AG09319 (cell line): Measurements from ENCODE around the gene NAT16.
"Not testable (repeated sequence)": the region's sequence is repeated elsewhere in the genome, so short reads cannot be mapped to it uniquely, and the experiment has no call there.

Experiments used
- DNase-seq: peaks from one replicate; pipeline ENCODE4 v3.0.0-alpha.2; 2010; ENCODE audit warnings: low read depth; ENCODE audit errors: extremely low read depth
- CTCF ChIP-seq: IDR thresholded peaks from 2 replicates; pipeline ENCODE4 v1.5.1; 2011; ENCODE audit warnings: low read depth, mild to moderate bottlenecking, inconsistent platforms, low read length, moderate library complexity

Gene NAT16

GRCh38 chr7:101133621-101134398, 46.3 kb downstream of the NAT16 start:
- TF ChIP-seq CTCF, result no peak
- DNase-seq, result peak; percentile 64

GRCh38 chr7:101132626-101133600, 47.2 kb downstream of the NAT16 start:
- not testable (repeated sequence) for DNase-seq

DNA sequence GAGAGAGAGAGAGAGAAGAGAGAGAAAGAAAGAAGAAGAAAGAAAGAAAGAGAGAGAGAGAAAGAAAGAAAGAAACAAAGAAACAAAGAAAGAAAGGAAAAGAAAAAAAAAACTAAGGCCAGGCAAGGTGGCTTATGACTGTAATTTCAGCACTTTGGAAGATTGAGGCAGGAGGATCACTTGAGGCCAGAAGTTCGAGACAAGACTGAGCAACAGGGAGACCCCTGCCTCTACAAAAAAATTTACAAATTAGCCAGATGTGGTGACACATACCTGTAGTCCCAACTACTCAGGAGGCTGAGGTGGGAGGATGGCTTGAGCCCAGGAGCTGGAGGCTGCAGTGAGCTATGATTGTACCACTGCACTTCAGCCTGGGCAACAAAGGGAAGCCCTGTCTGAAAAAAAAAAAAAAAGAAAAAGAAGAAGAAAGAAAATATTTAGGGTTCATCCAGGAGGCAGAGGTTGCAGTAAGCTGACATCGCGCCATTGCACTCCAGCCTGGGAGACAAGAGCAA, 50.4 kb downstream of the NAT16 start:
- no peak for TF ChIP-seq CTCF
- no peak for DNase-seq

DNA sequence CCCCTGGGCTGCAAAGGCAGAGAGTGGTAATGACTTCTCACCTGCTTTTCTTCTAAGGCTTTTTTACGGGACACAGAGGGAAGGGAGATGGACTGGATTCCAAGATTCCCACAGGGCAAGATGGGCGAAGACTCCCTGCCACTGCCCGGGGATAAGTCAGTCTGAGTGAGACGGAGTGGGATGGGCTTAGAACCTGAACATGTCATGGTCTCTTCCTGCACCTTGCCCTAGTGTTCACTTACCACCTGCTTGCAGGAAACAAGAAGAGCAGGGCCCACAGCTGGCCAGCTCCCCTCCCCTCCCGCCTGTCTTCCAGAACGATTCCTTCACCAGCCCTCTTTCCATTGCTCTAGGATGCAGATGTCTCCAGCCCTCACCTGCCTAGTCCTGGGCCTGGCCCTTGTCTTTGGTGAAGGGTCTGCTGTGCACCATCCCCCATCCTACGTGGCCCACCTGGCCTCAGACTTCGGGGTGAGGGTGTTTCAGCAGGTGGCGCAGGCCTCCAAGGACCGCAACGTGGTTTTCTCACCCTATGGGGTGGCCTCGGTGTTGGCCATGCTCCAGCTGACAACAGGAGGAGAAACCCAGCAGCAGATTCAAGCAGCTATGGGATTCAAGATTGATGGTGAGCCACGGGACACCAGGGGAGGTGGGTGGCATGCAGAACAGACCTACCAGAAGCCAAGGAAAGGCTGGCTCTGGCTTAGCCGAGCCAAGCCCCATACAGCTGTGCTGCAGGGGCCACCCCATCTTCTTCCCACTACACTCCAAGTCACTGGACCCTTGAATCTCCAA, 51.9 kb downstream of the NAT16 start:
- no peak for DNase-seq
- no peak for TF ChIP-seq CTCF

DNA sequence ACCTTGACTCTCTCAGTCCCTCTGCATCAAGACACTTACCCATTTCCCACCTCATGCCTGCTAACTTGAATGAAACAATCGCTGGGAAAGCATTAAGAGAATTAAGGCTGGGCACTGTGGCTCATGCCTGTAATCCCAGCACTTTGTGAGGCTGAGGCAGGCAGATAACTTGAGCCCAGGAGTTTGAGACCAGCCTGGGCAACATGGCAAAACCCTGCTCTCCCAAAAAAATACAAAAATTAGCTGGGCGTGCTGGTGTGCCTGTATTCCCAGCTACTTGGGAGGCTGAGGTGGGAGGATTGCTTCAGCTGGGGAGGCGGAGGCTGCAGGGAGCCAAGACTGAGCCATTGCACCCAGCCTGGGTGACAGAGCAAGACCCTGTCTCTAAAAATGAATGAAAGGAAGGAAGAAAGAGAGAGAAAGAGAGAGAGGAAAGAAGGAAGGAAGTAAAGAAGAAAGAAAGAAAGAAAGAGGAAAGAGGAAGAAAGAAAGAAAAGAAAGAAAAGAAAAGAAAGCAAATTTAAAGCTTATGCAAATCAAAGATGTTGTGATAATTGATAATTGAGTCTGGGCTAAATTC, 52.5 kb downstream of the NAT16 start:
- no peak for DNase-seq
- TF ChIP-seq CTCF, result no peak

DNA sequence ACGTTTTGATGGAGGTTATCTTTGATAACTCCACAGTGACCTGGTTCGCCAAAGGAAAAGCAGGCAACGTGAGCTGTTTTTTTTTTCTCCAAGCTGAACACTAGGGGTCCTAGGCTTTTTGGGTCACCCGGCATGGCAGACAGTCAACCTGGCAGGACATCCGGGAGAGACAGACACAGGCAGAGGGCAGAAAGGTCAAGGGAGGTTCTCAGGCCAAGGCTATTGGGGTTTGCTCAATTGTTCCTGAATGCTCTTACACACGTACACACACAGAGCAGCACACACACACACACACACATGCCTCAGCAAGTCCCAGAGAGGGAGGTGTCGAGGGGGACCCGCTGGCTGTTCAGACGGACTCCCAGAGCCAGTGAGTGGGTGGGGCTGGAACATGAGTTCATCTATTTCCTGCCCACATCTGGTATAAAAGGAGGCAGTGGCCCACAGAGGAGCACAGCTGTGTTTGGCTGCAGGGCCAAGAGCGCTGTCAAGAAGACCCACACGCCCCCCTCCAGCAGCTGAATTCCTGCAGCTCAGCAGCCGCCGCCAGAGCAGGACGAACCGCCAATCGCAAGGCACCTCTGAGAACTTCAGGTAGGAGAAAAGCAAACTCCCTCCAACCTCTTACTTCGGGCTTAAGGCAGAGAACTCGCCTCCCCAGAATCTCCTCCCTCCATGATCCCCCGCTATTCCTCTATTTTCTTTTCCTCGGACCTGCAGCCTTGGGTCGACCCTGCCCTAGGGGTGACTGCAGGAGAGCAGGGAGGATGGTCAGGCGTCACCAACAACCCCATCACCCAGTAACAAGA, 53.2 kb downstream of the NAT16 start, which contains the start of gene SERPINE1:
TSS of gene SERPINE1 (plus strand) at position 454 of the 809 bp plus-strand sequence. CDS start 1,290 bp downstream, outside the sequence.
- peak; percentile 99 for DNase-seq
- peak; percentile 38 for TF ChIP-seq CTCF
